ENCODE results near the gene ITGB7.

The ITGB7 gene

DNA sequence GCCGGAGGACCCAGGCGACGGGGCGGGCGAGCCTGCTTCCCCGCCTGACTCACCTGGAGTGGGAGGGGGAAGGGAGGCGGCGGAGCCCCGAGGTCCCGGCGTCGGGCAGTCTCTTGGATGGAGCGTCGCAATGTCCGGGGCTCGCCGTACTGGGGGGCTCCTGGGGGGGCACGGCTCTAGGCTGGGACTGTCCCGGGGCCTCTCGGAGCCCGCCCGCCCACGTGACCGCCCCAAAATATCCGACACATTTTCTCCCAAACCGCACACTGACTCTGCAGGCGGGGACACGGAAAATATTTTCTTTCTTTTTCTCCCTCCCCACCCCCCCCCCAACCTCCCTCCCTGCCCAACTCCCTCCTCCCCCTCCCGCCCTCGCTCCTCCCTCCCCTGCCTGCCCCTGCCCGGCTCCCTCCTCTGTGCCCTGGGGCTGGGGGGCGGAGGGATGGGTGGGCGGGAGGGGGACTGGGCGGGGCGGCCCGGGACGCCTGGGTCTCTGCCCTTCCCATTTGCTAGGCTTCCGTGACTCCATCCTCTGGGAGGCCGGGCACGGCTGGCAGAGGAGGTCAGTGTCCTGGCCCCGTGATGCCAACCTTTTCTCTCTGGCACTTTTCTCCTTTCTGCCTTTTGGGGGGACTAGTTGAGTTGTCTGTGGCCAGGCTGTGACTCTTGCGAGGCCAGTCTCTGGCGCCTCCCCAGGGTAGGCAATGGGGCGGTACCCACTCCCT is 25.0 kb upstream of the ITGB7 start, which contains the start of gene RARG:
Gene RARG, minus strand, starts transcription at position 289 of the 725 bp plus-strand sequence. CDS start 4,664 bp downstream, outside the sequence.
- DNase-seq (ENCODE audit: low spot score) (peak; percentile 24), FAIRE-seq (no peak)

DNA sequence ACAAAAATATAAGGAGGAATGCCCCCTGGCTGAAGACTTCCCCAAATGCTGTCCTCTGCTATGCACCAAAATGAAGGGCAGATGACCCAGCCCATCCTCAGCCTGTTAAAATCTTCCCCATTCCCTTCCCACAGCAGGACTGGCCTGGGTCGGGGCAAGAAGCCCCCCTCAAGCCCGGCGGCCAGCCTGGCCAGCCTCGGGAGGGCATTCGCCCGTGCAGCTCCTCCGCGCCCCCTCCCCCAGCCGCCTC is 24.5 kb upstream of the ITGB7 start:
- no peak for DNase-seq (ENCODE audit: low spot score)

GRCh38 chr12:53230108-53230845 is 23.2 kb upstream of the ITGB7 start:
- no peak for FAIRE-seq
- no peak for DNase-seq (ENCODE audit: low spot score)

More for the DNA sequence above, 24.5 kb upstream of the ITGB7 start:
- FAIRE-seq = no peak

DNA sequence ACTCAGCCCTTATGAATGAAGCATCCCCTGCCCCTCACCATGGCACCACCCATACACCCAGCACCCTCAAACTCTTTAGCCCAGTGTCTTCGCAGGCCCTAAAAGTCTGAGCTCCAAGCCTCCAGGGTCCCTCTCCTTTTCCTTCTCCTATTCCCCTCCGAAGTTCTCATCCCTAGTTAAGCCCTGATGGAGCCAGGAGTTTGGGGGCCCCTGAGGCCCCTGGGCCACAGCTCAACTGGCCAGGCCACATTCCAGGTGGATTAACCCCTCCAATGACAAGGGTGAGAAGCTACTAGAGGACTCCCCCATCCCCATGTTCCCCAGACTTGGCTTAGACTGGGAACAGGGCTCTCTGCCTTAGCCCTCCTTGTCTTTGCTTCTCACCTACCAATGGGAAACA is 22.4 kb upstream of the ITGB7 start:
- no peak for FAIRE-seq
- DNase-seq (ENCODE audit: low spot score) = no peak

- FAIRE-seq = no peak
Observed at GRCh38 chr12:53227836-53228235, 20.8 kb upstream of the ITGB7 start.

GRCh38 chr12:53227341-53227740 is 20.3 kb upstream of the ITGB7 start:
- FAIRE-seq = no peak
- DNase-seq (ENCODE audit: low spot score) = no peak

More at GRCh38 chr12:53227836-53228235, 20.8 kb upstream of the ITGB7 start:
- DNase-seq (ENCODE audit: low spot score) = no peak

DNA sequence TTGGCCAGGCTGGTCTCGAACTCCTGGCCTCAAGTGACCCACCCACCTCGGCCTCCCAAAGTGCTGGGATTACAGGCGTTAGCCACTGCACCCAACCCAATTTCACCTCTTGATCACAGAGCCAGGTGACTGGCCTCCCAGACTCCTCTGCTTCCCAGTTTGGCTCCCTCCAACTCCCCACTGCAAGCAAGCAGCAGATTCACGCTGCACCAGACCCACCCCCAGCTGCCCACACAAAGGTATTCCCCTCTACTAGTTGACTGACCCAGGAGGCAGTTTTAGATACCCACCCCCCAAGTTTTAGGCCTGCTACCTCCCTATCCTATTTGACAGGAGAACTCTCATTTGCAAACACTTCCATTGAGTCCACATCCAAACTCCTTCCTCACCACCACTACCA is 19.8 kb upstream of the ITGB7 start:
- no peak for FAIRE-seq
- DNase-seq (ENCODE audit: low spot score) = no peak

GRCh38 chr12:53225635-53226424 is 18.8 kb upstream of the ITGB7 start:
- no peak for FAIRE-seq
- no peak for DNase-seq (ENCODE audit: low spot score)

DNA sequence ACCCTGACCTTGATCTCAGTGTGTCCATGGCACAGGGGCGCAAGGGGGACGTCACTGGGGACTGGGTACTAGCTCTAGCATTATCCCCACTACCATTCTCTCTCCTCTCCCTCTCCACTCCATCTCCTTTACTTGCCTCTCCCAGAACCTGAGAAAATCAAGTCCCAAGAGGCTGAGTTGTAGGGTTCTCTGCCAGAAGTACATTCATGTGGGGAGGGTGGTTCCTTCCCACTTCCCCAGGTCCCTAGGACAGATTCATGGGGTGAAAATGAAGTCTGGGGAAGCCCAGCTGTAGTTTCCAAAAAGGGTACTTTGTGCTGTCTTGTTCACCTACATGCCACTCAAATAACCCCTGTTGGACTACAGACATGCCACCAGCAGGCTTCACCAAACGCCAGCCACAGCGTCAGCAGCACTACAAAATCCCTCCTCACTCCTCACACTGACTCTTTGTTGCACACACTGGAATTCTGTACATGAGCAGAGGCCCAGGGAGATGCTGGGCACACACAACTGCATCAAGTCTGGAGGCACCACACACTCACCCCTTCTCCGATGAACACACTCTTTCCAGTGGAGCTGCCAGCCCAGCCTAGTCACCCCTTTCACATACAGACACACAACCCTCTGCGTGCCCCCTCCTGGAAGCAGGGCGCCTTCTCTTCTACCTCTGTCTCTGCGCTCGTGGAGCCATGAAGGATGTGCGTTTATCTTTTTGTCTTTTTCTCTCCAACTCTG is 18.0 kb upstream of the ITGB7 start:
- FAIRE-seq = no peak
- no peak for DNase-seq (ENCODE audit: low spot score)

DNA sequence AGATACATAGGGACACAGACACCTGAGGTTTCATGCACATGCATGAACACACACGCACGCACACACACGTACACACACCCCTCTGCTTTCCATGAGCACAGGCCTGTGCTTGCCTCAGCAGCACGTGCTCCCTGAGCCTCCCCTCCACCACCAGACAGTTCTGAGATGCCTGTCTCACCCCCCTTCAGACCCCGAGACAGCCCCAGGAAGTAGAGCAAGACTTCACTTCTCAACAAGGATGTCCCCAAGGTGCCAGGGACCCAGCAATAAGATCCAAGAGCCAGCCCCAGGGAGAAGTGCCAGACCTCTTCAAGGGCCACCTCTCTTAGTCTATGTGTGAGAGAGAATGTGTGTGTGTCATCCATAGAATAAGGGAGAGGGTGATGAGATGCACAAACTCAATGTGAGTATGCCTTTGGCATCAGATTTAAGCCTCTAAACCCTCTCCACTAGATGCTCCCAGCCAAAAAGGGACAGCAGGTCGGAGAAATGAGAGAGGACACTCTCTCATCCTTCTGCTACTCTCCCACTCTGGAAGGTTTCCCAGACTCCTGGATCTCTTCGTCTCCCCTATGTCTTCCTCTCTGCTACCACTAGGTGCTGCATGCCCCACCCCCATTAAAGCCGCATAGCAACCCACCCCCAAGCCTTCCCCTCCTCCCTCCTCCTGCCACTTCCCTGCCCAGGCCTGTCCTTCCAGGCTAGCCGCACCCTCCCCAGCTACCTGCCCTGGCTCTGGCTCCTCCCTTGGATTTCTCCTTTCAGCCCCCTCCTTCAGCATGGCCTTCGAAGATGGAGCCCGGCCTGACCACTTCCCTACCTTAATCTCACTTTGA is 17.2 kb upstream of the ITGB7 start:
- no peak for FAIRE-seq
- no peak for DNase-seq (ENCODE audit: low spot score)

- FAIRE-seq (no peak), DNase-seq (ENCODE audit: low spot score) (no peak)
Observed at GRCh38 chr12:53223389-53224060, 16.5 kb upstream of the ITGB7 start.

GRCh38 chr12:53222806-53223261 is 15.8 kb upstream of the ITGB7 start:
- FAIRE-seq (no peak), DNase-seq (ENCODE audit: low spot score) (no peak)

DNA sequence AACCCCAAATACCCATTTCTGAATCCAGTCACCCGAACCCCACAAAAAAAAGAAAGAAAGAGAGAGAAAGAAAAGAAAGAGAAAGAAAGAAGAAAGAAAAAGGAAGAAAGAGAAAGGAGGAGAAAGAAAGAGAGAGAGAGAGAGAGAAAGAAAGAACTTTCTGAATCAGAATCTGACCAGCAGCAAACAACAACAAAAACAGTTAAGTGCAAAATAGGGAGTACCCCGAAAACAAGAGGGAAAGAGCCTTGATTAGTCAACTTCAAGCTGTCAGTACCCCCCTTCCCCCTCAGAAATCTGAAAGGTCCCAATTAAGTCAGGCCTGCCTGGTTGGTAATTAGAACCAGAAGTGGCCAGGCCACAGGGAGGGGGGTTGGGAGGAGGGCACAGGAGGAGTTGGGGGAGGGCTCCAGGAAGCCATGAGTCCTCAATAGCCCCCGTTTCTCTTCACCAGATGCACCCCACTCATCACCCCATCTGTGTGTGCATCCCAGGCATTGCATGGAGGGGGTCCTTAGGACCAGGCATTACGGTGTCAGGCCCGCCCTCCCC is 15.2 kb upstream of the ITGB7 start:
- FAIRE-seq (no peak), DNase-seq (ENCODE audit: low spot score) (no peak)

DNA sequence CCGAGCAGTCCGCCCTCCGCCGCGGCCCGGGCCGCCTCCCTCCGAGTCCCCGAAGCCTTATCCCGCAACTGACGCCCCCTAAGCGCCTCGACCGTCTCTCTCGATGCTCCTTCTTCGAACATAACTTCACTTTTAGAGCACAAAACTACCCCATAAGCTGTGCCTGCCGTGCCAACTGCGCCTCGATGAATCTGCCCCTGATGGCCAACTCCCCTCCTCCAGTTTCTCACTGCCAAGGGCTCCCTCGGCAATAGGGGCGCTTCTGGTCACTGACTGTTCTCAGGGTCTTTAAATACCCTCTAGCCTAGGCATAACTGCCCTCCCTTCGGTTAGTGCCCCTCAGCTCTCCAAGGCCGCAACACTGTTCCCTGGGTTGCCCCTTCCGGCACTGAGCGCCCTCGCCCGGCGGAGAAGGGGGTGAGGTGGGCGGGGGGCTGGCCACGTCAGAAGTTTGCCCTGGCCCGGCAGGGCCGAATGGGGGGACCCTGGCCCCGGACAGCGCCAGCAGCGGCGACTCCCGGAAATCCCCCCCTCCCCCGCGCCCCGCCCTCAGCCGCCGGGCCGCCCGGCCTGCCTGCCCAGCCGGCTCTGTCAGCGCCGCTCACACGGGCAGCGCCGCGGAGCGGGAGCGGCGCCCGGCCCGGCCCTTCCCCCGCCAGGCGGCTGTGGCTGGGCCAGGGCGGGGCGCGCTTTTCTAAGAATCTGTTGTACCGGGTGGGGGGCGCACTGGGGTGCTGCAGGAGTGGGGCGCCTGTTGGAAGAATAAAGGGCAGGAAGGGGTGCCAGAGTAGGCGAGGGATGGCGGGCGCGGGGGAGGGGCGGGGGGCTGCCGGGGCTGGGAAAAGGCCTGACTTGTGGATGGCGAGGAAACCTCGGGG is 14.4 kb upstream of the ITGB7 start:
- DNase-seq (ENCODE audit: low spot score) (peak; percentile 22), FAIRE-seq (no peak)

GRCh38 chr12:53220694-53221202 is 13.7 kb upstream of the ITGB7 start:
- DNase-seq (ENCODE audit: low spot score) (peak; percentile 82), FAIRE-seq (no peak)

DNA sequence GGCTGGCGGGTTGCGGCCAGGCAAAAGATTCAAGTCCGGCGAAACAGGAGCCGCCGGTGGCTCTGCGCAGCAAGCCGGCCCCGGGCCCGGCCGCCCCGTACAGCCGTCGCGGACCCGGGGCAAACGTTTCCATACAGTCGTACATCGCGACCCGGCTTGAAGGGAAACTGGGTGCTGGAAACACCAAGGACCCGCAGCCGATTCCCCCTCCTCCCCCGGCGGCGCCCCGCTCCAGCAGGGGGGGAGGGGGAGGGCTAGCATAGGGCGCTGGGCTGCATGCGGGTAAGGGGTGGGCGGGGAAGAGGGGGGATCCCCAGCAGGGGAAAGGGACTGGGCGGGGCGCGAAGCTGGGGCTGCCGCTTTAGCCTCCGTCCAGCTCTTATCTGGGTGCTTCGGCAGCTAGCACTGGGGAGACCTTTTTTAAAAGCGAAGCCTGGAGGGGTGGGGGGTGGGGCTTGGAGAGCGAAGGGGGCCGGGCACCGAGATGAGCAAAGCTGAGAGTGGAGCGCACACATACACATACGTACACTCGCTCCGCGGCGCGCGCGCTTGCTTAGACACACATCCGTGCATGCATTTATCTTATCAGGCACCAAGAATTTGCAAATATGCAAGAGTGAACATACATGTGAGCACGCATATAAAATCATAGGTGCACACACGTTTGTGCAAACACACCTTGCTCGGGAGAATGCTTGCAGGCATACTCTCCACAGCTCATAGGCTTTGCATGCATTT is 13.1 kb upstream of the ITGB7 start:
- DNase-seq (ENCODE audit: low spot score) = peak; percentile 22
- no peak for FAIRE-seq

- DNase-seq (ENCODE audit: low spot score) (no peak), FAIRE-seq (no peak)
Observed at GRCh38 chr12:53219292-53219955, 12.4 kb upstream of the ITGB7 start.

All from RCC 7860 (cell line).